IgD-negative memory B cell (primary cell): Measurements from ENCODE around the gene ZNF77. TPM values are rescaled to one million over a fixed set of nuclear protein-coding genes. Genes with fewer than 3 reads are reported as not detected.
"Not testable (repeated sequence)": the region's sequence is repeated elsewhere in the genome, so short reads cannot be mapped to it uniquely, and the experiment has no call there.

Experiments
- H3K27ac Mint-ChIP-seq, 3 donors: one replicate each; pipeline ENCODE4 v1.8.0; 2020 to 2022; ENCODE audit warnings: mild to moderate bottlenecking in 3 of 3, mixed read lengths in 3 of 3, moderate library complexity in 1 of 3
- H3K27me3 Mint-ChIP-seq: one replicate; pipeline ENCODE4 v1.8.0; 2021; ENCODE audit warnings: mixed read lengths
- H3K36me3 Mint-ChIP-seq: one replicate; pipeline ENCODE4 v1.8.0; 2020; ENCODE audit warnings: mild to moderate bottlenecking, mixed read lengths
- H3K4me1 Mint-ChIP-seq, 3 donors: one replicate each; pipeline ENCODE4 v1.8.0; 2020 to 2022; ENCODE audit warnings: mixed read lengths in 3 of 3, mild to moderate bottlenecking in 1 of 3
- H3K4me3 Mint-ChIP-seq, 4 donors: one replicate each; pipeline ENCODE4 v1.8.0; 2020 to 2022; ENCODE audit warnings: mild to moderate bottlenecking in 4 of 4, mixed read lengths in 4 of 4, moderate library complexity in 3 of 4
- H3K9me3 Mint-ChIP-seq, 3 donors: one replicate each; pipeline ENCODE4 v1.8.0; 2020 to 2021; ENCODE audit warnings: mixed read lengths in 3 of 3, mild to moderate bottlenecking in 1 of 3
- polyA plus RNA-seq: library from polyadenylated mRNA; unstranded; fragments of 300-500 nt; fragmentation: Illumina TruSeq; gene quantifications from one replicate; pipeline ENCODE4 v1.2.3, GENCODE V29; 2021

ZNF77 gene
- 1.7 TPM for polyA plus RNA-seq

DNA sequence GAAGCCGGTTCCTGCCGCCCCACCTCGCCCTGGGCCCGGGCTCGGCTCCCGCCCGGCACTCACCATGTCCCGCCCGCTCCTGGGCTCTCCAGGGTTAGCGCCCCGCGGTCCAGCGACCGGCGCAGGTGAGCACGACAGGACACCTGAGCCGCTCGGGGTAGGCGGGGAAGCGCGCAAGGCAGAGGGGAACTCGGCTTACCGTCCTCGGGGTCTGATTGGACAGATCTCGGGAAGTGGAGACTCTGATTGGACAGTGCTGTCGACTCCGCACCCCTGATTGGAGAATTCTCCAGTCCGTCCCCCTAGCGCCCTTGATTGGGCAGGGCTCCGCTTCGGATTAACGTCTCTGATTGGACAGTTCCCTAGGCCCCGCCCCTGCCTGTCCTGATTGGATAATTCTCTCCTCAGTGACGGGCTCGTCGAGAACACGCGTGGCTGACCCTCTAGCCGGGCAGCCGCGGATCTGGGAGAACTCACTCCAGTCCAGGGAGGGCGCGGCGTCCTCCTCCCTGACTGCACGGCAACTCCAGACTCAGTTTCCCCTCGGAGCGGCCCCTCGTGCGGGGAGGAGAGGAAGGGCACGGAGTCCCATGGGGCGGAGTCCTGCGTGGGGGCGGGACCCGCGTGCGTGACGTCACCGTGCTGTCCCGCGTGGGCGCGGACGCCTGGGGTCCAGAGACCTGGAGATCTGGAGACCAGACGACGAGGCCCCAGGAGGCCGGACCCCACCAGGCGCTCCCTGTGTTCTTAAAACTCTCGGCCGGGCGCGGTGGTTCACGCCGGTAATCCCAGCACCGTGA is at the start of gene ZNF77:
TSS of gene ZNF77 (minus strand) at position 197 of the 800 bp plus-strand sequence. CDS start at position 66, 131 bp downstream.
- H3K27ac Mint-ChIP-seq = peak within 1 kb of the TSS; percentile 85 to 98 (median 95)
- H3K27me3 Mint-ChIP-seq = no peaks in the 10 kb centered on the region
- peaks cover 13 to 18% (median 13%) of the 10 kb centered on the region in 3 donors for H3K4me1 Mint-ChIP-seq
- H3K36me3 Mint-ChIP-seq = peaks cover 2% of the 10 kb centered on the region
- H3K4me3 Mint-ChIP-seq = peak within 1 kb of the TSS; percentile 86 to 99 (median 97)
- H3K9me3 Mint-ChIP-seq = no peaks in the 10 kb centered on the region

DNA sequence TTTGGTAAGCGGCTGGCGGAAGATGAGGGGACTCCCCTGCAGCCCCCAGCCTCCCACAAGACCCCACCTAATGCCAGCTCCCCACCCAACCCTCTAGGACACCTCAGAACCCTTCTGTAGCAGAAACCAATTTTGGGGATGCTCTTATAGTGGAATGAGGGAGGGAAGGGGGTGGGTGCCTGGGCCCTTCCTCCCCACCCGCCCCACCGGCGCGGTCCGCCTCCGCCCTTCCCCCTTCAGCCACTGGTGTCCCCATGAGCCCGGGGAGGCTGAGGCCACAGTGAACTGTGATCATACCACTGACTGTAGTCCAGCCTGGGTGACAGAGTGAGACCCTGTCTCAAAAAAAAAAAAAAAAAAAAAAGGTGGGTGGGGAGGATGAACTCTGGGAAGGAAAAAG is 48.8 kb upstream of the ZNF77 start:
- Mint-ChIP-seq H3K4me1 (no peaks in the 10 kb centered on the region), H3K4me3 (no peak overlapping the region), H3K27me3 (peaks cover 8% of the 10 kb centered on the region), H3K27ac (no peak overlapping the region), H3K36me3 (no peaks in the 10 kb centered on the region), H3K9me3 (no peaks in the 10 kb centered on the region)

DNA sequence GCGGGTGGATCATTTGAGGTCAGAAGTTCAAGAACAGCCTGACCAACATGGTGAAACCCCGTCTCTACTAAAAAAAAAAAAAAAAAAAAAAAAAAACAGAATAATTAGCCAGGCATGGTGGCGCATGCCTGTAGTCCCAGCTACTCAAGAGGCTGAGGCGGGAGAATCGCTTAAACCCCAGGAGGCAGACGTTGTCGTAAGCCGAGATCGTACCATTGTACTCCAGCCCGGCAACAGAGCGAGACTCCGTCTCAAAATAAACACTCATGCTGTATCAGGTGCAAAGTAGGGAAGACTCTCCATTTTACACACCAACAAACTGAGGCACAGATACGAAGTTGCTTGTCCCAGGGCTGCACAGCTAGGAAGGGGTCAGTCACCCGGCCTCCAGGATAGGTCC is 48.2 kb upstream of the ZNF77 start:
- Mint-ChIP-seq H3K27me3 (peaks cover 9% of the 10 kb centered on the region), H3K27ac (no peak overlapping the region), H3K4me3 (no peak overlapping the region), H3K4me1 (no peaks in the 10 kb centered on the region), H3K9me3 (no peaks in the 10 kb centered on the region), H3K36me3 (no peaks in the 10 kb centered on the region)

DNA sequence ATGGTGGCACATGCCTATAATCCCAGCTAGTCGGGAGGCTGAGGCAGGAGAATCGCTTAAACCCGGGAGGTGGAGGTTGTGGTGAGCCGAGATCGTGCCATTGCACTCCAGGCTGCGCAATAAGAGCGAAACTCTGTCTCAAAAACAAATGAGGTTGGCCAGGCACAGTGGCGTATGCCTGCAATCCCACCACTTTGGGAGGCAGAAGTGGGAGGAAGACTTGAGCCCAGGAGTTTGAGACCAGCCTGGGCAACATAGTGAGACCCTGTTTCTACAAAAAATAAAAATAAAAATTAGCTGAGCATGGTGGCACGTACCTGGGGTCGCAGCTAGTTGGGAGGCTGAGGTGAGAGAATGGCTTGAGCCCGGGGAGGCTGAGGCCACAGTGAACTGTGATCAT is 47.6 kb upstream of the ZNF77 start:
- H3K36me3 Mint-ChIP-seq, H3K4me1 Mint-ChIP-seq, H3K27ac Mint-ChIP-seq, H3K9me3 Mint-ChIP-seq, H3K4me3 Mint-ChIP-seq, H3K27me3 Mint-ChIP-seq: not testable (repeated sequence)

DNA sequence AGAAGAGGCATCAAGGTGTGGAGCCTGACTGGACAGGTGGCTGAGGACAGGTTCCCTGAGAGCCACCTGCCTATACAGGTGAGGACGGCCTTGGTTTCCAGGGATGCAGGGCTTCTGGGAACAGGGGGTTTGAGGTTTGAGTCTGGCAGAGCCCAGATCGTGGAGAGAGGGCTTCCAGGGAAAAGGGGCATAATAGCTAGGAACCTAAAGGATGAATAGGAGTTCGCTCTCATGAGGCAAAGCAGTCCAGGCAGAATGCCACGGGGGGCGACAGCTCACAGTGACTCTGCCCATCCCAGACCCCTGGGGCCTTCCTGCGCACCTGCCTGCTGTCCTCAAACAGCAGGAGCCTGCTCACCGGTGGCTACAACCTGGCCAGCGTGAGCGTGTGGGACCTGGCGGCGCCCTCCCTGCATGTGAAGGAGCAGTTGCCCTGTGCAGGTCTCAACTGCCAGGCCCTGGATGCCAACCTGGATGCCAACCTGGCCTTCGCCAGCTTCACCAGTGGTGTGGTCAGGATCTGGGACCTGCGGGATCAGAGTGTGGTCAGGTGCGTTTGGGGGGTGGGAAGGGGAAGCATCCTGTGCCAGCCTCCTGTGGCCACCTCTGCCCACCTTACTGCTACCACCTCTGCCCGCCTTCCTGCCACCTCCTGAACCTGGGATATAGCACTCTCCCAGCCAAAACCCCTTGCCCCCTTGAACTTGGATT is 44.6 kb upstream of the ZNF77 start:
- no peak overlapping the region for H3K4me3 Mint-ChIP-seq
- H3K36me3 Mint-ChIP-seq = no peaks in the 10 kb centered on the region
- H3K27ac Mint-ChIP-seq = no peak overlapping the region
- H3K27me3 Mint-ChIP-seq = peaks cover 4% of the 10 kb centered on the region
- no peaks in the 10 kb centered on the region for H3K9me3 Mint-ChIP-seq
- no peaks in the 10 kb centered on the region for H3K4me1 Mint-ChIP-seq

DNA sequence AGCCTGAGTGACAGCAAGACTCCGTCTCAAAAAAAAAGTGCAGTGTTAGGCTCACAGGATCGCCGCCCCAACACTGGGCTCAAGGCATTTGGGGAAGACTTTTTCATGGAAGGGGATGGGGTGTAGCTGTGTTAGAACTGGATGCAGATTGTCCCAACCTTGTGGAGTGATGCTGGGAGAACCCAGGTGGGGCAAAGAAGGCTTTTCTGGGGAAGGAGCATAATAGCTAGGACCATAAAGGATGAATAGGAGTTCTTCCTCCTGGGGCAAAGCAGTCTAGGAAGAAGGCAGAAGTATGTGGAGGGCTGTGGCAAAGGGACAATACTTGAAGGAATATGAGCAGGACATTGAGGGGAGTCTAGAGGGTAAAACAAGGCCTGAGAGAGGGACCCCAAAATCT is 43.8 kb upstream of the ZNF77 start:
- H3K4me3 Mint-ChIP-seq = no peak overlapping the region
- no peaks in the 10 kb centered on the region for H3K9me3 Mint-ChIP-seq
- H3K36me3 Mint-ChIP-seq = no peaks in the 10 kb centered on the region
- peaks cover 6% of the 10 kb centered on the region for H3K27me3 Mint-ChIP-seq
- H3K27ac Mint-ChIP-seq = no peak overlapping the region
- H3K4me1 Mint-ChIP-seq = peaks cover 0 to 2% (median 0%) of the 10 kb centered on the region in 3 donors

DNA sequence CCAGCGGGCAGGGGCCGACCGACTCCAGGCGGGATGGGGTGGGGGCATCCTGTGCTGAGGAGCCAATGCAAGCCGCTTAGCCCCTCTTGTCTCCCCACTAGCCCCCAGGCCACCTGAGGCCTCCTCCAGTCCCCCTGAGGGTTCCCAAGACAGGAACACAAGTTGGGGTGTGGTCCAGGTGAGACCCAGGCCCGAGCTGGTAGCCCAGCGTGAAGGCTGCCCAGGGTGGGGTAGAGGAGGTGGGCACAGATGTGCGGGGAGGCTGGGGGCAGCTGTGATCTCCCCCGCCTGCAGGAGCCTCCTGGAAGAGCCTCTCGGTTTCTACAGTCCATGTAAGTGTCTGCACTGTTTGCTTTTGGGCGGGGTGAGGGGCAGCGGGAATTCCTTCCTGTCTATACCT is 43.0 kb upstream of the ZNF77 start:
- H3K36me3 Mint-ChIP-seq = no peaks in the 10 kb centered on the region
- H3K9me3 Mint-ChIP-seq = no peaks in the 10 kb centered on the region
- H3K4me1 Mint-ChIP-seq = peaks cover 0 to 5% (median 3%) of the 10 kb centered on the region in 3 donors
- H3K27ac Mint-ChIP-seq = no peak overlapping the region
- H3K27me3 Mint-ChIP-seq = peaks cover 13% of the 10 kb centered on the region
- H3K4me3 Mint-ChIP-seq = no peak overlapping the region

DNA sequence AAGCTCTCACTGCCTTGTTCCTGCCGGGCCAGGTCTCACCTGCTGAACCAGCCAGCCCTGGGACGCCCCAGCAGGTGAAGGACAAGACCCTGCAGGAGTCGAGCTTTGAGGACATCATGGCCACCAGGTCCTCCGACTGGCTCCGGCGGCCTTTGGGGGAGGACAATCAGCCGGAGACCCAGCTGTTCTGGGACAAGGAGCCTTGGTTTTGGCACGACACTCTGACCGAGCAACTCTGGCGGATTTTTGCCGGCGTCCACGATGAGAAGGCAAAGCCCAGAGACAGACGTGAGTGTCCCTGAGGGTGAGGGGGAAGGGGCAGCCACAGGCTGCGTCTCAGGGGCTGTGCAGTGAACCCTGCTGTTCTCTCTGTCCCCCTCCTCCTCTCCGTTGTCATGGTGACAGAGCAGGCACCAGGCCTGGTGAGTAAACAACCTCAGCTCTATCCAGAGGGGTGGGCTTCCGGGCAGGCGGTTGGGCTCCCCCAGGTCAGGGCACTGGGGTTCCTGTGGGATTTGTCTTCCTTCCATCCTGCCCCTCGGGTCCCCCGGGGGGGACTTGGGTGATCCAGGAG is 42.3 kb upstream of the ZNF77 start:
- Mint-ChIP-seq H3K4me3 (no peak overlapping the region), H3K27ac (no peak overlapping the region), H3K4me1 (peaks cover 0 to 5% (median 3%) of the 10 kb centered on the region in 3 donors), H3K36me3 (no peaks in the 10 kb centered on the region), H3K9me3 (no peaks in the 10 kb centered on the region), H3K27me3 (peaks cover 13% of the 10 kb centered on the region)

DNA sequence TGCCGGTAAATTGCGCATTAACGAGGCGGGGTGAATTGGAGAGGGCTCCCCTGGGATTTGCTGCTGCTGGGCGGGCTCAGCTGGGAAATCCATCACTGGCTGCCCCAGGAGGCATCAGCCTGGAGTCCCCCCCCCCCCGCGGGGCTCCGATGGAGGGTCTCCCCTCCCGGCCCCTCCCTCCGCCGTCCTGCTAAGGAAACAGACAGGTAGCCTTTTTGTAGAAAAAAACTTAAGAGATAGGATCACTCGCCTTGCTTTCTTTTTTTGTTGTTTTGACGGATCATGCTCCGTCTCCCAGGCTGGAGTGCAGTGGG is 39.4 kb upstream of the ZNF77 start:
- Mint-ChIP-seq H3K4me3 (no peak overlapping the region), H3K36me3 (no peaks in the 10 kb centered on the region), H3K9me3 (no peaks in the 10 kb centered on the region), H3K4me1 (peaks cover 0 to 5% (median 3%) of the 10 kb centered on the region in 3 donors), H3K27me3 (peaks cover 20% of the 10 kb centered on the region), H3K27ac (no peak overlapping the region)

DNA sequence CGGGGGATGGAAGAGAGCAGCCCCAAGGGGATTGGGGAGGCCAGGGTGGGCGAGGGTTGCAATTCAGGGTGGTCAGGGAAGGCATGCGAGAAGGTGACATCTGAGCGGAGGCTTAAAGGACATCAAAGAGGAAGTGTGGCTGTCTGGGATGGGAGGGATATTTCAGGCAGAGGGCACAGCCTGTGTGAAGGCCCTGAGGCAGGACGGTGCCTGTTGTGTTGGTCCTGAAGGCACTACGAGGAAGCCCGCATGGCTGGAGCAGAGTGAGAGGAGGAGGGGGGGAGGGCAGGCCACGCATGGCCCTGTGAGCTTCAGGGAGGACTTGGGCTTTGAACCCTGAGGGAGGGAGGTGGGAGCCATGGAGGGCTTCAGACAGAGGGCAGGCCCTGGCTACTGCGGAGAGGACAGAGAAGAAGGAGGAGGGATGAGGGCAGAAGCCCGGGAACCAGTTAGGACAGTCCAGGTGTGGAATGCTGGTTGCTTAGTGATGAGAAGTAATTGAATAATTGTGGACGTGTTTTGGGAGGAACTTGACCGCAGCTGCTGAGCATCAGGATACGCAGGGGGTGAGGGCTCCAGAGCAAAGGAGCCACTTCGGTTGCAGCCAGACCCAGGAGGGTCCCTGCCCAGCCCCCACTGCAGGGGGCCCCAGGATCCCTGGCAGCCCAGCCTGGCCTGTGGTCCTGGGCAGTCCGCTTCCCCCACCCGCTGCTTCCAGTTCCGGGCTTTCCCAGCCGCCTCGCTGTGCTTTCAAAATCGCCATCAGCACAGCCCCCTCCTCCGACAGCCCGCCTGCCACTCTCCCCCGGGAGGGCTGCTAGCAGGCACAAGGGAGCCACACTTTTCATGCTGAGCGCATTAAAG is 38.8 kb upstream of the ZNF77 start:
- no peaks in the 10 kb centered on the region for H3K9me3 Mint-ChIP-seq
- no peaks in the 10 kb centered on the region for H3K36me3 Mint-ChIP-seq
- H3K4me3 Mint-ChIP-seq = peak overlapping the region in 2 of 4 donors; percentile 45 to 55
- peaks cover 0 to 5% (median 3%) of the 10 kb centered on the region in 3 donors for H3K4me1 Mint-ChIP-seq
- peak overlapping the region in 1 of 3 donors; percentile 36 for H3K27ac Mint-ChIP-seq
- peaks cover 18% of the 10 kb centered on the region for H3K27me3 Mint-ChIP-seq

DNA sequence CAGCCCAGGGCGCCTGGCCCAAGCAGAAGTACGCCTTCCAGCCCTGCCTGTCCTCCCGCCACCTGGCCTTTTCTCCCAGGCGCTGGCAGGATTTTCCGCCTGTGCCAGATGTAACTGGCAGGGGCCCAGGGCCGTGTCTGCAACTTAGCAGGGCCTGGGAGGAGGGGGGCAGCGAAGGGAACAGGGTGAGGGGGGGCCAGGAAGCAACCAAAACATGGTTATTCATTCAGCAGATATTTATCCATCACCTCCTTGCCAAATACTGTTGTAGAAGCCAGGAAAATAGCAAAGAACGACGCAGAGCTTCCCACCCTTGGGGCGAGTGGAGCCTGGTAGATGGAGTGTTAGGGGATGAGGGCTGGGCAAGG is 38.2 kb upstream of the ZNF77 start:
- peak overlapping the region in 1 of 3 donors; percentile 36 for H3K27ac Mint-ChIP-seq
- no peaks in the 10 kb centered on the region for H3K36me3 Mint-ChIP-seq
- H3K4me3 Mint-ChIP-seq = peak overlapping the region in 1 of 4 donors; percentile 55
- H3K4me1 Mint-ChIP-seq = peaks cover 0 to 5% (median 3%) of the 10 kb centered on the region in 3 donors
- H3K9me3 Mint-ChIP-seq = no peaks in the 10 kb centered on the region
- H3K27me3 Mint-ChIP-seq = peaks cover 18% of the 10 kb centered on the region

DNA sequence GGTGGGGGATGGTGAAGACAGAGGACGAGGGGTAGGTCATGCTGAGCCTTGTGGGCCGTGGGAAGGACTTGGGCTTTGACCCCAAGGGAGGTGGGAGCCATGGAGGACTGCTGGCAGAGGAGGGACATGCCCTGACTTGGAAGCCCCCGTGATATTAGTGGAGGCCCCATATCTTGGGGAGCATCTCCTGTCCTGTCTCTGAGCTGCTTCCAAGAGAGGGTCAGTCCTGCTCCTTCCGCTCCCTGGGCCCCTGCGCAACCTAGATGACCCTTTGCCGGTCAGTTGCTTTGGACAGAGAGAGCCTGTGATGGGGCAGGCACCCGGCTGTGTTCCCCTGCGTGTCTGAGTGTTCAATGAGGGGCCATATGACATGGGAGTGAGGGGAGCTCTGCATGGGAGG is 37.8 kb upstream of the ZNF77 start:
- Mint-ChIP-seq H3K4me1 (peaks cover 0 to 5% (median 3%) of the 10 kb centered on the region in 3 donors), H3K36me3 (no peaks in the 10 kb centered on the region), H3K9me3 (no peaks in the 10 kb centered on the region)

DNA sequence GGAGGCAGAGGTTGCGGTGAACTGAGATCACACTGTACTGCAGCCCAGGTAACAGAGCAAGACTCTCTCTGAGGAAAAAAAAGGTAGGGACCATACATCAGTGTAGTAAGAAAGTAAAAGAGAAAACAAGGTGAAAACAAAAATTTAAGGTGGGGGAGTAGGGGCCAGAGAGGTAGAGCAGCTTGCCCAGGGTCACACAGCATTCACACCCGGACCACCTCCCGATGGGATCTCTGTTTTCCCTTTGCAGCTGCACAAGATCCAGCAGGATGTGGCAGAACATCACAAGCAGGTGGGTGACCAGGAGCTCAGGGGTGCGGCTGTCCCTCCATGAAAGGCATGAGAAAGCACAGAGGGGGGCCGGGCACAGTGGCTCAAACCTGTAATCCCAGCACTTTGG is 37.1 kb upstream of the ZNF77 start:
- no peak overlapping the region for H3K4me3 Mint-ChIP-seq
- H3K9me3 Mint-ChIP-seq = no peaks in the 10 kb centered on the region
- peaks cover 4 to 8% (median 5%) of the 10 kb centered on the region in 3 donors for H3K4me1 Mint-ChIP-seq
- no peak overlapping the region for H3K27ac Mint-ChIP-seq
- peaks cover 15% of the 10 kb centered on the region for H3K27me3 Mint-ChIP-seq
- H3K36me3 Mint-ChIP-seq = no peaks in the 10 kb centered on the region

More for the DNA sequence above, 37.8 kb upstream of the ZNF77 start:
- Mint-ChIP-seq H3K27ac (no peak overlapping the region), H3K27me3 (peaks cover 18% of the 10 kb centered on the region), H3K4me3 (no peak overlapping the region)

DNA sequence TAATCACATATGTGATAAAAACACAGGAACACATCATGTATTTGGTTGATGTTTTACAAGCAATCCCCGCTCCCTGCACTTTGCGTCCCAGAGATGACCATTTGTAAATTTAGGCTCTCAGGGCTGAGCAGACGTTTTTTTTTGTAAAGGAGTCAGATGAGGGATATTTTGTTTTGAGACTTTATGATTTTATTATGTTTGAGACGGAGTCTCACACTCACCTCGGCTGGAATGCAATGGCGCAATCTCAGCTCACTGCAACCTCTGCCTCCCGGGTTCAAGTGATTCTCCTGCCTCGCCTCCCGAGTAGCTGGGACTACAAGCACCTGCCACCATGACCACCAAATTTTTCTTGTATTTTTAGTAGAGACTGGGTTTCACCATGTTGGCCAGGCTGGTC is 34.0 kb upstream of the ZNF77 start:
- Mint-ChIP-seq H3K36me3 (no peaks in the 10 kb centered on the region), H3K9me3 (no peaks in the 10 kb centered on the region), H3K4me3 (no peak overlapping the region), H3K4me1 (peaks cover 5 to 15% (median 13%) of the 10 kb centered on the region in 3 donors), H3K27me3 (peaks cover 19% of the 10 kb centered on the region), H3K27ac (no peak overlapping the region)
